Measurements from ENCODE around the gene SIAH2. TPM values are rescaled to one million over a fixed set of nuclear protein-coding genes. Genes with fewer than 3 reads are reported as not detected.
A peak's percentile ranks its signal among the peaks of the same experiment; 100 is the strongest.

SIAH2 gene
- total RNA-seq, 2 donors from 2014 or later: 17.1 to 30.3 TPM

GRCh38 chr3:150783316-150783715, 20.3 kb upstream of the SIAH2 start:
- H3K4me1 ChIP-seq: peaks cover 5% of the 10 kb centered on the region
- ATAC-seq: no peak
- H3K36me3 ChIP-seq (replicated peaks in 1 of 2; ENCODE audit: insufficient read depth in 1 of 2, low read depth in 2 of 2): no peaks in the 10 kb centered on the region
- no peak for TF ChIP-seq POLR2A (IDR thresholded peaks at IDR 0.05)
- TF ChIP-seq, protein P1, sequence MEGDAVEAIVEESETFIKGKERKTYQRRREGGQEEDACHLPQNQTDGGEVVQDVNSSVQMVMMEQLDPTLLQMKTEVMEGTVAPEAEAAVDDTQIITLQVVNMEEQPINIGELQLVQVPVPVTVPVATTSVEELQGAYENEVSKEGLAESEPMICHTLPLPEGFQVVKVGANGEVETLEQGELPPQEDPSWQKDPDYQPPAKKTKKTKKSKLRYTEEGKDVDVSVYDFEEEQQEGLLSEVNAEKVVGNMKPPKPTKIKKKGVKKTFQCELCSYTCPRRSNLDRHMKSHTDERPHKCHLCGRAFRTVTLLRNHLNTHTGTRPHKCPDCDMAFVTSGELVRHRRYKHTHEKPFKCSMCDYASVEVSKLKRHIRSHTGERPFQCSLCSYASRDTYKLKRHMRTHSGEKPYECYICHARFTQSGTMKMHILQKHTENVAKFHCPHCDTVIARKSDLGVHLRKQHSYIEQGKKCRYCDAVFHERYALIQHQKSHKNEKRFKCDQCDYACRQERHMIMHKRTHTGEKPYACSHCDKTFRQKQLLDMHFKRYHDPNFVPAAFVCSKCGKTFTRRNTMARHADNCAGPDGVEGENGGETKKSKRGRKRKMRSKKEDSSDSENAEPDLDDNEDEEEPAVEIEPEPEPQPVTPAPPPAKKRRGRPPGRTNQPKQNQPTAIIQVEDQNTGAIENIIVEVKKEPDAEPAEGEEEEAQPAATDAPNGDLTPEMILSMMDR (IDR thresholded peaks at IDR 0.05): no peak
- WGBS, 2 donors: 41 to 57% methylated on average over 1 of the region's 1 CpG
- H3K27me3 ChIP-seq: no peaks in the 10 kb centered on the region
- no peak overlapping the region for H3K27ac ChIP-seq
- H3K9me3 ChIP-seq: no peaks in the 10 kb centered on the region
- intact Hi-C loops (cut with DNase I): loop anchor here (5.0 kb wide), 1 partner anchor 364 kb away; no protein-coding TSS in a partner anchor
- DNase-seq: no peak
- no peak overlapping the region for H3K4me3 ChIP-seq

DNA sequence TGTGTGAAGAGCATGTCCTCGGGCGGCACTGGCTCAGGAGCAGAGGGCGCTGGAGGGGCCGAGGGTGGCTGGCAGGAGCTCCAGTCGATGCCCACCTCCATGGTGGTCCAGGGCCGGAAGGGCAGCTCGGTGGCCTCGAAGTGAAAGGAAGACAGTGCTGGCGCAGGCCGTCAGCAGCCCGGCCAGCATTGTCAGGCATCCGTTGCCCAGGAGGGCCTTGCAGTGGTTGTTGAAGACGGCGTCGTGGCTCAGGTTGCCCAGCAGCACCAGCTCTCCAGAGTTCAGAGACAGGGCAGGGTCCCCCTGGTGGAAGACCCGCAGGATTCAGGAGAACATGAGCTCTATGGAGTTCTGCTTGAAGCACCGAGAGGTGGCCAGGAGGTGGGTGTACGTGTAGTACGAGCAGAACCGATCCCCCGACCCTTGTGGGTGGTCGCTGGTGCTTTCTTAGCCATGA, 16.5 kb upstream of the SIAH2 start:
- intact Hi-C loops (cut with DNase I): no loop called here
- ATAC-seq (no peak), DNase-seq (peak in 1 of 4 donors; percentile 49)
- Histone ChIP-seq H3K9me3 (no peaks in the 10 kb centered on the region), H3K4me3 (no peak overlapping the region), H3K27ac (no peak overlapping the region), H3K36me3 (replicated peaks in 1 of 2; ENCODE audit: insufficient read depth in 1 of 2, low read depth in 2 of 2) (no peaks in the 10 kb centered on the region), H3K27me3 (no peaks in the 10 kb centered on the region), H3K4me1 (no peaks in the 10 kb centered on the region)
- 78 to 84% methylated on average over 18 to 21 of the region's 22 CpGs for WGBS, 2 donors
- no peak for TF ChIP-seq POLR2A (IDR thresholded peaks at IDR 0.05)
- TF ChIP-seq, protein P1 (IDR thresholded peaks at IDR 0.05): peak in 2 of 7 experiments; percentile 8 to 29

DNA sequence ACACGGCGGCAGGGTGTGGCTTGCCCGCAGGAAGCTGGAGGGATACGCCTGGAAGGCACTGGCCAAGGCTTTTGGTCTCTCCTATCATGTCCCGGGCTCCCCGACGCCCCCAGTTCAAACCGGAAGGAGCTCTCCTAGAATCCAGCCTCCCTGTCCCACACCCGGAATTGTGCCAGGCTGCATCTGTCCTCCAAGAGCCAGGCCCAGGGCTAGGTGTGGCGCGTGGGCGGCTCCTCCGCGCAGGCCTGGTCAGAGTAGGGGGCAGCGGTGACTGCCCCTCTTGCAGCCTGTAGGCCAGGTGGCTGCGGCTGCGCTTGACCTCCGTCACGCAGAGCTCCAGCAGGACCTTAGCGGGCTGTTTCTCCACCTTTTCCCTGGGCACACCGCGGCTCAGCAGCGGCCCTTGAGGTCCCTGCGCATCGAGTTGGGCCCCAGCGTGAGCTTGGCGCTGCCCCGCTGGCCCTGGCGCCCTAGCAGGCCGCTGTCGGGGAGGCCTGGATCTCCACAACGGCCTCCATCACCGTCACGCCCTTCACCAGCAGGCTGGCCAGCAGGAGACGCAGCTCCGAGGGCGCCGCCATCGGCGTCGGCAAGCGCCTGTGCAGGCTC, 15.9 kb upstream of the SIAH2 start:
- DNase-seq: no peak
- Histone ChIP-seq H3K36me3 (replicated peaks in 1 of 2; ENCODE audit: insufficient read depth in 1 of 2, low read depth in 2 of 2) (no peaks in the 10 kb centered on the region), H3K4me3 (no peak overlapping the region), H3K27me3 (no peaks in the 10 kb centered on the region), H3K9me3 (no peaks in the 10 kb centered on the region), H3K27ac (no peak overlapping the region), H3K4me1 (no peaks in the 10 kb centered on the region)
- WGBS, 2 donors: 94 to 97% methylated on average over 31 to 40 of the region's 42 CpGs
- intact Hi-C loops (cut with DNase I): no loop called here
- ATAC-seq: no peak
- TF ChIP-seq POLR2A (IDR thresholded peaks at IDR 0.05): no peak
- TF ChIP-seq, protein P1 (IDR thresholded peaks at IDR 0.05): no peak

DNA sequence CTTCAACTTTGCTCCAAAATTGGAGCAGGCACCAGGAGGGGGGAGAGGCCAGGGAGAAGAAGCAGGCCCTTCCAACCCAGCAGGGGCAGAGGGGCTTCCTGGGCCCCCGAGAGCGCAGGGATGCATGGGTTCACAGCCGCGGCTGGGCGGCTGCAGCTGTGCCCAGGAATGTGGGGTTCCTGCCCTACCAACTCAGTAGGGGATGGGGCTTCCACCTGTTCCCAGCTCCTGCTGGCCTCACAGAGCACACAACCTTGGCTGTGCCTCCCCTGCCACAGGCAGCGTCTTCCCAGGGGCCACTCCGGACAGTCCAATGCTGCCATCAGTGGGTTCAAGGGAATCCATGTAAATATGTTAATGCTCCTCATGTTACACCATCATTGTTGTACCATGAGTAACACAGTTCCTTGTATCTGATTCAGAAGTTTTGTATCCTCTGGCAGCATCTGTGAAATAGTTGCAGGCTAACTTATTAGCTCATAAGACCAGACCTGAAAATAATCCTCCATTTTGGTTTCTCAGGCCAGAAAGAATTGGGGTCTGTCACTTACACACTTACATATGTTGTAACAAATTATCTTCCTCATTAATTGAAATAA, 12.1 kb upstream of the SIAH2 start:
- H3K27me3 ChIP-seq: no peaks in the 10 kb centered on the region
- no peak for TF ChIP-seq POLR2A (IDR thresholded peaks at IDR 0.05)
- TF ChIP-seq, protein P1 (IDR thresholded peaks at IDR 0.05): no peak
- intact Hi-C loops (cut with DNase I): no loop called here
- H3K4me3 ChIP-seq: no peak overlapping the region
- H3K4me1 ChIP-seq: peaks cover 7% of the 10 kb centered on the region
- H3K36me3 ChIP-seq (replicated peaks in 1 of 2; ENCODE audit: insufficient read depth in 1 of 2, low read depth in 2 of 2): no peaks in the 10 kb centered on the region
- DNase-seq (no peak), ATAC-seq (no peak)
- no peaks in the 10 kb centered on the region for H3K9me3 ChIP-seq
- 87 to 93% methylated on average over 3 to 7 of the region's 7 CpGs for WGBS, 2 donors
- H3K27ac ChIP-seq: no peak overlapping the region
